Mammary microvascular endothelial cell (primary cell): ENCODE results near the gene AMDHD2. TPM values are rescaled to one million over a fixed set of nuclear protein-coding genes. Genes with fewer than 3 reads are reported as not detected.

Experiments
- total RNA-seq: library from RNA; depleted of rRNA; stranded (reverse); fragments of >200 nt; gene quantifications from 2 replicates; pipeline ENCODE4 v1.2.3, GENCODE V29; 2015

The AMDHD2 gene
- total RNA-seq = 63.3 and 76.6 TPM in 2 replicates

GRCh38 chr16:2520097-2520783 is at the start of gene AMDHD2:
Gene AMDHD2 (plus strand): TSS chr16:2520371. CDS start chr16:2520459, 88 bp downstream.

DNA sequence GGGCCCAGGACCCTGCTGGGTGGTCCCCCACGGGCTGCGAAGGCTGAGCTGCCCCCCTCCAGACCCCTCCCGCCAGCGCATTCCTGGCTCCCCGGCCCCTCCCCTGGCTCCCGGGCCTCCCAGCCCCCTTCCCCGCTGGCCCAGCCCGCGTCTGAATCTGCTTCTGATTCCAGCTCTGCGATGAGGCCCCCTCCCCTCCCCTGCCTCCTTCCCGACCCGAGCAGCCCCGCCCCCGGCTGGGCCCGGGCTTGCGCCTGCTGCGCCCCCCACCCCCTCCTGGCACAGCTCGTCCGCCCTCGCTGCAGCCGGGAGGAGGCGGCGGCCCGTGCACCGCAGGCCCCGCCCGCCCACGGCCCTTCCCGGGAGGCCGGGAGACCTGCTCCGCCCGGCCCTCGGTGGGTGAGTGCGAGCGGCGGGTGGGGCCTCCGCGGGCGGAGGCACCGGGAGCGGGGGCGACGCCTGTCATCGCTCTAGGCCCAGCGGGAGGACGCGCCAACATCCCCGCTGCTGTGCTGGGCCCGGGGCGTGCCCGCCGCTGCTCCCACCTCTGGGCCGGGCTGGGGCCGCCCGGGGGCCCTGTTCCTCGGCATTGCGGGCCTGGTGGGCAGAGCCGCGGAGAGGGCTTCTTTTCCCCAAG is 49.0 kb upstream of the AMDHD2 start, which contains the start of gene NTN3:
Gene NTN3 (plus strand): TSS at position 282 of the 637 bp plus-strand sequence. CDS start 405 bp downstream, outside the sequence.

DNA sequence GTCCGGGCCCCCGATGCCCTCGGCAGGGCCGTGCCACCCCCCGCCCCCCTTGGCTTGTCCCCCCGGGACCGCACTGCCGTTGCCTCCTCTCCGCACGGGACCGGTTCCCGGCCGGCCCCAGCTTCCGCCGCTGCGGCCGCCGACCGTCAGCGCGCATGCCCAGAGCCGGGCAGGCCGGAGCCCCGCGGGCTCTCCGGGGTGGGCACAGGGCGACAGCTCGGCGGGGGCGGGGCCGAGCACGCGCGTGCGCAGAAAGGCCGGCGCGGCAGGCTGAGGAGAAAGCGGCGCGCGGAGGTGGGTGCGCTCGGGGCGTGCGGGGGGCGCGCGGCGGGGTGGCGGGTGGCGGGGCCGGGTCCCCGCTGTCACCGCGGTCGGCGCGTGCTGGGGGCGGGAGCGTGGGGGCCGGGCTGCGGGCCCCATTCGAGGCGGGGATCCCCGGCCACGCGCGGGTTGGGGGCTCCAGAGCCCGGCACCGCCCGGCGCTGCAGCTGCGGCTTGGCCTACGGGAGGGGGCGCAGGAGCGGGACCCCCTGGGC is 45.2 kb upstream of the AMDHD2 start, which contains the start of gene TBC1D24:
Gene TBC1D24 (plus strand): TSS at position 251 of the 536 bp plus-strand sequence. CDS start 21,022 bp downstream, outside the sequence.

DNA sequence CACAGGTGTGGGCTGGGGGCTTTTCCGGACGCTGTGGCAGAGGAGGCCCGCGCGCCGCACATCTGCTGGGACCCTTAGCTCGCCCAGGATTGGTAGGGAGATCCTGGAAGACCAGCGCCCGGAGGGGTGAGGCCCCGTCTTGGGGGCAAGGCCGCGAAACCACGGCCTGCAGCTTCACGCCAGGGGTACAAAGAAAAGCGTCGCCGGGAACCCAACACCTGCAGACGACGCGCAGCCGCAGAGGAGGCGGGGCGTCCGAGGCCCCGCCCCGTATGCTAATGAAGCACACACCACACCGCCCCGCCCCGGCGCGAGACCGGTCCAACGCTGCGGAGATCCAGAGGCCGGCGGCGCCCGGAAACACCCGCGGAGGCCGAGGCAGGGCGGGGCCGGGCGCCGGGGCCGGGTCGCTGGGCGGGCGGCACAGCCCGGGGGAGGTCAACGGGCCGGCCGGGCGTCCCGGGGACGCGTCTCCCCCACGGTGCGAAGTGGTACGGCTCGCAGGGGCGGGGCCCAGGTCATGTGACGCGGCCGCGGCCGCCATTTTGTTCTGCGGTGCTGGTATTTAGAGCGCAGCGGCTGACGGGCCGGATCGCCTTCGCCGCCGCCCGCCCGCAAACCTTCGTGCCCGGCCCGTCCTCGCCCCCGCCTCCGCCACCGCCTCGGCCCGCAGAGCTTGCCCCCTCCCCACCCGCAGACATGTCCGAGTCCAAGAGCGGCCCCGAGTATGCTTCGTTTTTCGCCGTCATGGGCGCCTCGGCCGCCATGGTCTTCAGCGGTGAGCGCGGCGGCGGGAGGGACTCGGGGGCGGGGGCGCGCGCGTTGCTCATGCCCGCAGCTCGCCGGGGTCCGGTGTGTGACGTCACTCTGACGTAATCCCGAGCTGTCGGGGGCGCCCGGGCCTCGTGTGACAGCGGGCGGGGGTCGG is 6.5 kb upstream of the AMDHD2 start, which contains the start of gene ATP6V0C:
Gene ATP6V0C (plus strand): TSS at position 548 of the 928 bp plus-strand sequence. CDS start 152 bp downstream, at position 700.

DNA sequence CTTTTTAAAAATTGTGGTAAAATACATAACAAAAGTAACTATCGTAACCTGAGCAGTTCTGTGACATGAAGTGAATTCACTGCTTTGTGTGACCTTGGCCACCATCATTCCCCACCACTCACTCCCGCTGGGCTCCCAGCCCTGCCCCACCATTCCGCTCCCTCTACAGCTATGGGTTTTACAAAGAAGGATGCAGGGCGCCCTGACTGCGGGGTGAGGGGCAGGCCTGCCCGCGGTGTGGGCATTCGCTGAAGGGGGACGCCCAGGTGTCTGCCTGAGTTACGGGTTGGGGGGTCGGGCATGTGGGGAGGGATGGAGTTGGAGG is 11.2 kb downstream of the AMDHD2 start, which contains the start of gene CEMP1:
Gene CEMP1 (minus strand): TSS at position 38 of the 325 bp plus-strand sequence. CDS start 335 bp downstream, outside the sequence.

GRCh38 chr16:2537451-2538379 is 17.5 kb downstream of the AMDHD2 start, which contains the start of gene PDPK1:
Gene PDPK1 (plus strand): TSS chr16:2538021. CDS start chr16:2538113, 92 bp downstream.

Other genes with a start within 250 kb of the AMDHD2 start
- gene ABCA3, start 179.6 kb upstream of the AMDHD2 start, total RNA-seq = 24.0 and 27.6 TPM in 2 replicates
- gene CCNF, start 90.9 kb upstream of the AMDHD2 start, total RNA-seq = 38.6 and 41.2 TPM in 2 replicates
- 14.5 and 18.1 TPM in 2 replicates for gene TEDC2, start 60.3 kb upstream of the AMDHD2 start, total RNA-seq
- 0.15 TPM in 1 of 2 replicates, not detected in the other for gene NTN3, start 49.1 kb upstream of the AMDHD2 start, total RNA-seq
- gene TBC1D24, start 45.2 kb upstream of the AMDHD2 start, total RNA-seq = 11.6 and 12.3 TPM in 2 replicates
- gene ATP6V0C, start 6.4 kb upstream of the AMDHD2 start, total RNA-seq = 44.0 and 57.0 TPM in 2 replicates
- gene CEMP1, start 11.0 kb downstream of the AMDHD2 start, total RNA-seq = not detected in 2 replicates
- 19.4 and 25.1 TPM in 2 replicates for gene PDPK1, start 17.6 kb downstream of the AMDHD2 start, total RNA-seq
- gene KCTD5, start 162.2 kb downstream of the AMDHD2 start, total RNA-seq = 31.5 and 53.4 TPM in 2 replicates
- under 0.01 TPM in 1 of 2 replicates, not detected in the other for gene PRSS27, start 199.9 kb downstream of the AMDHD2 start, total RNA-seq
- gene SRRM2, start 232.3 kb downstream of the AMDHD2 start, total RNA-seq = 38.3 and 54.9 TPM in 2 replicates